ENCODE results near the gene CTIF.
"Not testable (repeated sequence)": the region's sequence is repeated elsewhere in the genome, so short reads cannot be mapped to it uniquely, and the experiment has no call there.

CTIF gene

DNA sequence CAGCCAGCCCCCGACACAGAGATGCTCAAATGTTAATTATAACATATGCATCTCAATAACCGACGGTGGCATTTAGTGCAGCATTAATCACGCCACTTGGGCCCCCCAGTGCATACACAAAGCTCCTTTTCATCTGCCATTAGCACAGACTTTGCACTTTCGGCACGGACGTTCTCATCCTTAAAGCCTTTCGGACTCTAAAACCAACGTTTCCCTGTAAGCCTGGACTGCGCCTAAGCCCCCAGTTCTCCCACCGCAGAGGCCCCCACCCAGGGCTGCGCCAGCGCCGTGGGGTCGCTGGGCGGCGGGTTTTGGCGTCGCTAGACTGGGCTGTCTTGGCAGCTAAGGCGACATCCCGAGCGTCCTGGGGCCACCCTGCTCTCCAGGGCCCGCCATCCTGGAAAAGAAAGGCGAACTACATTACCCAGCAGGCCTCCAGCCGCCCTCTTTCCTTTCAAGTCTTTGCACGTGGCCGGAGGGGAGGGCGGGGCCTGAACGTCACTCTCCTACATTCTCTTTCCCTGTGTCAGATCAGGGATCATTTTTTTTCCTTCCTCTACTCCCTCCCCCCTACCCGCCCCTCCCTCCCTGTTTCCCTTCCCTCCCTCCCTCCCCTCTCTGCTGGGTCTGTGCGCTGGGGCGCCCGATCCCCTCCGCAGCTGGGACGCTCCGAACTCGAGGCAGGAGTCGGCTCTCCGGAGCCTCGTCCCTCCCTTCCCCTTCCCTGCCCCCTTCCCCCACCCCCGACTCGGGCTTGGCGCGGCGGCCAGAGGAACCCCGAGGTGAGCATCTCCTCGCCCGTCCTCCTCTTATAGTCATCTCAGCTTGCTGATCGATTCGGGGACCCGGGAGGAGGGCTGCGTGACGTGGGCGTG is at the start of gene CTIF:
TSS of gene CTIF (plus strand) at position 501 of the 875 bp plus-strand sequence. CDS start 80,535 bp downstream, outside the sequence.
- in situ Hi-C loops (cut with MboI; ENCODE audit: low sequenced_read_pairs) = no loop called here

DNA sequence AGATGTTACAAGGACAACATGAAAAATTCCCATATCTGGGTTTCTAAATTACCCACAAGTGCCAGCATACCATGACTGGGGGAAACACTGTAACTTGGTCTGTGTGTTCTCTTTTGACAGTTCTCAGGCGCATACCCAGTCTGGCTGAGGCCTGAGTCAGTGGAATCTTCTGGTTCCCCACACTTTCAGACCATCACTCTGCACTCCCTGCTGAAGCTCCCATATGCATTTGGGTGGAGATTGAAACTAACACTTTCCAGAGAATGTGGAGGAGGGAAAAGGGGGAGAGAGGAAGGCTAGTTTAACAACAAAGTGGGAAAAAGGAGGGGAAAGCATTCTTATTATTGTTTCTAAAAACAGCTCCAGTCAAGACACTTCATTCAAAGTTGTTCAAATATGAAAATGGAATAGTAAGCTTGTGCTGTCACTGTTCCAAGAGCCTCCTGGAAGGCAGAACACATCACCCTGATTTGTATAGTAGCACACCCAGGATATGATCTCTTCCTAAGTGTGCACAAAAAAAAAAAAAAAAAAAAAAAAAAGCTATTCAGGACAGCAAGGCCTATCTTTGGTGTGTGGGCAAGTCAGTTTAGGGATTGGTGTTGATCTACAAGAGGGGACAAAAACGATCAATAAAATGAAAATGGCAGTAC is 48.1 kb upstream of the CTIF start:
- in situ Hi-C loops (cut with MboI; ENCODE audit: low sequenced_read_pairs) = no loop called here

DNA sequence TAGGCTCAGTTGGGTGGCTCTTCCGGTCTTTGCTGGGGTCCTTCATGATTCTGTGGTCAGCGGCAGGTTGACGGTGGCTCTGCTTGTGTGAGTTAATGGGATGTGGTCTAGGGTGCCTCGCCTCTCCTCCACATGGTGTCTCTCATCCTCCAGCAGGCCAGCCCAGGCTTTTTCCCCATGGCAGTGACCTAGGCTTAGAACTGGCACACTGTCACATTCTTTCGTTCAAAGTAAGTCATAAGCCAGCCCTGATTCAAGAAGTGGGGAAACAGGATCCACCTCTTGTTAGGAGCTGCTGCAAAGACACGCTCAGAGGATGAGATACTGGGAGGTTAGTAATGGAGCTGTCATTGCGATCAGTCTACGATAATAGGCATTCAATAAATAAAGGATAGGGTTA is 46.0 kb upstream of the CTIF start:
- in situ Hi-C loops (cut with MboI; ENCODE audit: low sequenced_read_pairs) = no loop called here

DNA sequence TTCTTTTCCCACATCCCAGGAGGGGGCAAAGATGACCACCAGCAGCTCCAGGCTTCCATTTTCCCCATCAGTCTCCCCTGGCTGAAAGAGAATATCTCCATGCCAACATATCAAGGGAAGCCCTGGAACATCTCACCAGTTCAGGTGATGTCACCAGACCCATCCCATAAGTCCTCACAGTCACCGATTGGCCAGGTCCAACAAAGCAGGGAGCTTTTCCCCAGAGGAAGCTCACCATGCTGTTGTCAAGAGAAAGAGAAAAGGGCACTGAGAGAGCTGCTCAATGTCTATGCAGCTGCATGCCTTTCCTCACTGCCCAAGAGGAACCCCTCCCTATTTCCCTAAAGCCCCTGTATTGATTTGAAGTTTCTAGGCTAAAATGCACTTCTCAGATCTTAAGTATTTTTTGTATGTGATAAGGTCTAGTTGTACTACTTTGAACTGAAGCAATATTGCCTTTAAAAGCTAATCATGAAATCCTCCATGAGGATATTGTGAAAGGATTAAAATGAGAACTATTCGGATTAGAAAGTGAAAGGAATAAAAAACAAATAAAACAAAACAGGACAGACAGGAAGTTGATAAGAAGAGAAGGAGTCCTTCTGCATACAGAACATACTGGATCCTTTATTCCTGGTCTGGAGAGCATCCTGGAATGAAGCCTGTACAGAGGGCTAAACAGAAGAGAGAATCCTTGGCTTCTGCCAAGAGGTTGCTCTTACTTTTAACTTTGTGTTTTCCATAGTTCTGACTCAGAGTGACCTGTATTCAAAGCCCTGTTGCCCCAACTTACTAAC is 45.2 kb upstream of the CTIF start:
- in situ Hi-C loops (cut with MboI; ENCODE audit: low sequenced_read_pairs) = no loop called here

DNA sequence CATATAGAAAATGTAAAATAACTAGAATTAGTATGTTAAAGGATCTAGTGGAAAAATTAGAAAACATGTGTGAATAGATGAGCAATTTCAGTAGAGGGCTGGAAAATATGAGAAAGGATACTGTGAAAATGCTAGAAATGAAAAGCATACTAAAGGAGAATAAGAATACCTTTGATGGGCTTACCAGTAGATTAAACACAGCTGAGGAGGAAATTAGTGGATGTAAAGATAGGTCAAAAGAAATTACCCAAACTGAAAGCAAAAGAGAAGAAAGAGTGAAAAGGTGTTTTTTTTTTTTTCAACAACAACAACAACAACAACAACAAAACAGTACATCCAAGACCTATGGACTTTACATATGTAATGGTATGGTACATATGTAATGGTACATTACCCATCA is 41.0 kb upstream of the CTIF start:
- in situ Hi-C loops (cut with MboI; ENCODE audit: low sequenced_read_pairs) = no loop called here

DNA sequence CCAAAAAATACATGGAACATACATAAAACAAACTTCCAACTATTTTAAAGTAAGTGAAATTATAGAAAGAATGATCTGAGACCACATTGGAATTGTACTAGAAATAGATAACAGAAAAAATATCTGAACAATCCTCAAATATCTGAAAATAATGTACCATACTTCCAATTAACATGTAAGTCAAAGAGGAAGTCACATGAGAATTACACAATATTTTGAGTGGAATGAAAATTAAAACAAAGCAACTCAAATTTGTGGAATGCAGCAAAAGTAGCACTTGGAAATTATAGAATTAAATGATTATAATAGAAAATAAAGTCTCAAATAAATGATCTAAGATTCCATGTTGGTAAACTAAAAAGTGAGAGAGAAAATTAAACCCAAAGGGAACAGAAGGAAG is 38.3 kb upstream of the CTIF start:
- in situ Hi-C loops (cut with MboI; ENCODE audit: low sequenced_read_pairs) = no loop called here

DNA sequence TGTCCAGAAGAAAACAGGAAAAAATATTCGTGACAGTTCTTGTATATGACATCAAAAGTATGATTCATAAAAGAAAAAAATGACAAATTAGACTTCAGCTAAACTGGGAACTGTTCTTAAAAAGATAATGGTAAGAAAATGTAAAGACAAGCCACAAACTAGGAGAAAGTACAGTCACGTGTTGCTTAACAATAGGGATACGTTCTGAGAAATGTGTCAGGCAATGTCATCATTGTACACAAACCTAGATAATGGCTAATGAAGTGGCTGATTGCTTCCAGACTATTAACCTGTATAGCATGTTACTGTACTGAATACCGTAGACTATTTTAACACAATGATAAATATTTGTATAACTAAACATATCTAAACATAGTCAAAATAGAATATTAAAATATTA is 35.9 kb upstream of the CTIF start:
- in situ Hi-C loops (cut with MboI; ENCODE audit: low sequenced_read_pairs) = no loop called here

DNA sequence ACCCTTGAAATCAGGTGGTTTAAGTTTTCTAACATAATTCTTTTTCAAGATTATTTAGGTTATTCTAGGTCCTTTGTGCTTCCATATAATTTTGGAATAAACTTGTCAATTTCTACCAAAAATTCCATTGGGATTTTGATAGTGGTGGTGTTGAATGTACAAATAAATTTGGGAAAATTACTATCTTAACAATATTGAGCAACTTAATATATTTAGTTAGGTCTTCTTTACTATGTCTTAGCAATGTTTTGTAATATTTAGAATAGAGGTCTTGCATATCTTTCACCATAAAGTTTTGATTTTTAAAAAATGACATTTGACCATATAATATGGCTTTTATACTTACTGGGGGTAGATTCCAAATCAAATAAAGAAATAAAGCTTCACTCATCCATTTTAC is 34.0 kb upstream of the CTIF start:
- in situ Hi-C loops (cut with MboI; ENCODE audit: low sequenced_read_pairs) = no loop called here

DNA sequence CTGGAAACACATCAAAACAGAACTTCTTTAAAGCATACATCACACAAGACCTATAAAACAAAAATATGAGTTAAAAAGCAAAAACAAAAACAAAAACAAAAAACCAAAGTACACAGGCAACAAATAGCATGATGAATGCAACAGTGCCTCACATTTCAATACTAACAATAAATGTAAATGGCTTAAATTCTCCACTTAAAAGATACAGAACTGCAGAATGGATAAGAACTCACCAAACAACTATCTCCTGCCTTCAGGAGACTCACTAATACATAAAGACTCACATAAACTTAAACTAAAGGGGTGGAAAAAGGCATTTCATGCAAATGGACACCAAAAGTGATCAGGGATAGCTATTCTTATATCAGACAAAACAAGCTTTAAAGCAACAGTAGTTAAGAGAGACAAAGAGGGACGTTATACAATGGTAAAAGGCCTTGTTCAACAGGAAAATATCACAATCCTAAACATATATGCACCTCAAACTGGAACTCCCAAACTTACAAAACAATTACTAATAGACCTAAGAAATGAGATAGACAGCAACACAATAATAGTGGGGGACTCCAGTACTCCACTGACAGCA is 31.8 kb upstream of the CTIF start:
- in situ Hi-C loops (cut with MboI; ENCODE audit: low sequenced_read_pairs) = not testable (repeated sequence)

DNA sequence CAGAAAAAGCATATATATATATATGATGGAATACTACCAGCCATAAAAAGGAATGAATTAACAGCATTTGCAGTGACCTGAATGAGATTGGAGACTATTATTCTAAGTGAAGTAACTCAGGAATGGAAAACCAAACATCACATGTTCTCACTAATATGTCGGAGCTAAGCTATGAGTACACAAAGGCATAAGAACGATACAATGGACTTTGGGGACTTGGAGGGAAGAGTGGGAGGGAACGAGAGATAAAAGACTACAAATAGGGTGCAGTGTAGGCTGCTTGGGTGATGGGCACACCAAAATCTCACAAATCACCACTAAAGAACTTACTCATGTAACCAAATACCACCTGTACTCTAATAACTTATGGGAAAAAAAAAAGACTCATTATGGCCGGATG is 26.3 kb upstream of the CTIF start:
- in situ Hi-C loops (cut with MboI; ENCODE audit: low sequenced_read_pairs) = not testable (repeated sequence)

DNA sequence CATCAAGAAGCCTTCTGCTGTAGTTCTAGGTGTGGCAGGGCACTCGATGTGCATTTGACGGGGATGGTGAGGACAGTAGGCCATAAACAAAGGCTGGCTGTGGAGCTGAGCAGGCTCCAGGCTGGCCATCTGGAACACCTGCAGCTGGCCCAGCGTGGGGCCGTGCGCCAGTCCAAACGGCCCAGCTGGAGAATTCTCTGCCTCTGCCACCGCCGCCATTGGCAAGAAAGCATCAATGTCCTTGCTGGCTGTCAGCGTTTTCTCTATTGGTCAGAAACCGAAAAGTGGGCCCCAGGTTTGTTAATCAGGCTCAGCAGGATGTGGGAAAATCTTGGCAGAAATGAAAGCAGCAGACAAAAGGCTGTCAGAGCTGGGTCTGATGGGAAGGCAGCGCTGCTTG is 24.0 kb upstream of the CTIF start:
- in situ Hi-C loops (cut with MboI; ENCODE audit: low sequenced_read_pairs) = no loop called here

DNA sequence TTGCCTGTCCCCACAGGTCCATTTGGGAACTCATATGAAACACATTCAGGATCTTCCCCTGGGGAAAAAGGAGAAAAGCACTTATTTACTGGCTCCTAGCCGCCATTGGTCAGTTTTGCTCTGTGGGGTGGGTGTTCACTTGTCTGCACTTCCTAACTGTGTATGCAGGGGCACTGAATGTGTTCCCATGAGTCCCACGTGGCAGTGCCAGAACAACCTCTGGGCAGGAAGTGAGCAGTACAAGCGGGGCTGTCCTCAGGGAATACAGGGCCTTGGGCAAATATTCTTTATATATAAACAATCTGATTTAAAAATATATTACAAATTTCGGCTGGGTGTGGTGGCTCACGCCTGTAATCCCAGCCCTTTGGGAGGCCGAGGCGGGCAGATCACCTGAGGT is 21.8 kb upstream of the CTIF start:
- in situ Hi-C loops (cut with MboI; ENCODE audit: low sequenced_read_pairs) = no loop called here

DNA sequence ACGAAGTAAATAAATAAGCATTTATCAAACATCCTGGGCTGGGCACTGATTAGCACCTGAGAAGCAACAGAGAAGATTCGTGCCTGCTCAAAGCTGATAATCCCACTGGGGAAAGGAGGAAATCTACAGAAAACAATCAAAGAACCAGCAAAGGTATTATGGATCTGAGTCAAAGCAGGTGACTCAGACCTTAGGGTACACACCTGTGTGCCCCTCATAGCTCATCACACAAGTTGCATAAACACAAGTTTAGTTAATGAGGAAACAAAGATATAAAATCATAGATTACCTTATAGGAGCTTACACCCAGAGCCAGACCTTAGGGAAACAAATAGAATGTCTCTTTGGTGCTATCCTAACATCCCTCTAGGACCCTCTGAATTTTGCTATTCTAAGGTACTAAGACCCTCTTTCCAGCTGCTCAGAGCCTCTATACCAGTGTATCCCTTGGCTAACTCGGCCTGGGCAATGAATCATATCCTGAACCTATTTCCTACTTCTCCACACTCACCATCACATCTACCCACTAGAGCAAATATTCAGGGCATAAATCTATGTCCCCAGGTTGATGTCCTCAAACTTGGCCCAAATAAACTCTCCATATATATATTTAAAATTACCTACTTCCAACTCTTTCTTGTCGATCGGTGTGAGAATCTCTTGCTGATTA is 19.3 kb upstream of the CTIF start:
- in situ Hi-C loops (cut with MboI; ENCODE audit: low sequenced_read_pairs) = no loop called here

DNA sequence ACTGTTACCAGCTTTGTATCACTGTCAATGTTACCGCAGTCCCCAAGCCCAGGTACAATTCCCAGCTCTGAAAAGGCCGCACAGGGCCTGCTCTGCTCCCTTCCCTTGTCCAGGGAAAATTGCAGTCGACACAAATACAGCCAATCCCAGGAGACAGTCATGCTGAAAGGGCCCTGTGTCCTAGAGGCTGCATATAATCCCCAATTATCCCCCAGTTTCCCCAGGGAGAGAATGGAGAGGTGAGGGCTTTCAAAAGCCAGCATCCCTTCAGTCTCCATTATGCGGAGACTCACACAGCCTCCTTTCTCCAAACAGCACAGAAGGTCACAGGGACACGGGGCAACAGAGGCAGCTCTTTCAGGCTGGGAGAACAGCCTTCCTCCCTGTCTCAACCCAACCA is 17.1 kb upstream of the CTIF start:
- in situ Hi-C loops (cut with MboI; ENCODE audit: low sequenced_read_pairs) = no loop called here

DNA sequence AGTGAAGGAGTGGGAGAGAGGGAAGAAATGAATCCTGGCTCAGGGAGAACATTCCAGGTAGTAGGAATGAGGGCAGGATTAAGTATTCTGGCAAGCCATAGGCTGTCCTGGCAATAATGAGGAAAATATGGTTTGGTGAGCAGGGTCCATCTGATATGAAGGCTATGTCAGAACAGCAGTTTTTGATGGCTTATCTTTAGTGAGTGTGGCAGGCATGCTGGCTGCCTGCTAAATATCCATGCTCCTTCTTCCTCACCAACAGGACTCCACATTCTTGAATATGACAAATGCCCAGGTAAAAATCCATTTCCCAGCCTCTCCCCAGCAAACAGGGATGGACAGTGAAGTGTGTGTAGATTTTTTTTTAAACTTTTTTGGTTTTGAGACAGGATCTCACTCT is 13.2 kb upstream of the CTIF start:
- in situ Hi-C loops (cut with MboI; ENCODE audit: low sequenced_read_pairs) = no loop called here

DNA sequence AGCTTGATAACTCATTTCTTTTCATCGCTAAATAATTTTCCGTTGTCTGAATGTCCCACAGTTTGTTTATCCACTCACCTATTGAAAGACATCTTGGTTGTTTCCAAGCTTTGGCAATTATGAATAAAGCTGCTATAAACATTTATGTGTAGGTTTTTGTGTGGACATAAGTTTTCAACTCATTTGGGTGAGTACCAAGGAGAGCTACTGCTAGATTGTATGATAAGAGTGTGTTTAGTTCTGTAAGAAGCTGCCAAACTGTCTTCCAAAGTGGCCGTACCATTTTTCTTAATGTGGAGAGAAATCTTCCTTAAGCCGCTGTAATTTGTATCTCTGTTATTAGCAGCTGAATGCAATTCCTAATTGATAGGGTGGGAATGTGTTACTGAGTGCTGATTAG is 11.4 kb upstream of the CTIF start:
- in situ Hi-C loops (cut with MboI; ENCODE audit: low sequenced_read_pairs) = no loop called here

DNA sequence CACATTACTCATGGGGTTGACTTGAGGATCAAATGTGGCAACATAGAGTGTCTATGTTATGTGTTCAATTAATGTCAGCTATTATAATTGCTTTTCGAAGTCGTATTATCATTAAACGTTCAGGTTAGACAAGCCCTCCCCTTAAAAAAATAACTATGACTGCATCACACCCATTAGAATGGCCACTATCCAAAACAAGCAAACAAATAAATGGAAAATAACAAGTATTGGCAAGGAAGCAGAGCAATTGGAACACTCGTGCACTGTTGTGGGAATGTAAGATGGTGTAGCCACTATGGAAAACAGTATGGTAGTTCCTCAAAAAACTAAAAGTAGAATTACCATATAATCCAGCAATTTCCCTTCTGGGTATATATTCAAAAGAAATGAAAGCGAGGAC is 10.0 kb upstream of the CTIF start:
- in situ Hi-C loops (cut with MboI; ENCODE audit: low sequenced_read_pairs) = no loop called here

DNA sequence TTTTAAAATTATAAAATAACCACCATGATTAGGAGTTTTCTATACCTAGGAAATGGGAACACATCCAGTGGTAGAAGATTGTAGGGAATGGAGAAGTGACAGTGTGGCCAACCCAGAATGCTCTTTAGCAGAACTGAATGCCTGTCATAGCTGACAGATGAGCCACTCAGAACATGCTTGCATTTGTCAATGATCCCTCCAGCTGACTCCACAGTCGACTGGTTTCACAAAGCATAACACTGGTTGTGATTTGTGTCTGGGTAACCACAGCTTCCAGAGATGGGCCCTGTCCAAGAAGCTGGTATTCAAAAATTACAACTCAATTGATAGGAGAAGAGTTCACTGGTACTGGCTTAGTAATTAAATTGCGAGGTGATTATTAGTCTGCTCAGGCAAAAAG is 9.0 kb upstream of the CTIF start:
- in situ Hi-C loops (cut with MboI; ENCODE audit: low sequenced_read_pairs) = no loop called here

DNA sequence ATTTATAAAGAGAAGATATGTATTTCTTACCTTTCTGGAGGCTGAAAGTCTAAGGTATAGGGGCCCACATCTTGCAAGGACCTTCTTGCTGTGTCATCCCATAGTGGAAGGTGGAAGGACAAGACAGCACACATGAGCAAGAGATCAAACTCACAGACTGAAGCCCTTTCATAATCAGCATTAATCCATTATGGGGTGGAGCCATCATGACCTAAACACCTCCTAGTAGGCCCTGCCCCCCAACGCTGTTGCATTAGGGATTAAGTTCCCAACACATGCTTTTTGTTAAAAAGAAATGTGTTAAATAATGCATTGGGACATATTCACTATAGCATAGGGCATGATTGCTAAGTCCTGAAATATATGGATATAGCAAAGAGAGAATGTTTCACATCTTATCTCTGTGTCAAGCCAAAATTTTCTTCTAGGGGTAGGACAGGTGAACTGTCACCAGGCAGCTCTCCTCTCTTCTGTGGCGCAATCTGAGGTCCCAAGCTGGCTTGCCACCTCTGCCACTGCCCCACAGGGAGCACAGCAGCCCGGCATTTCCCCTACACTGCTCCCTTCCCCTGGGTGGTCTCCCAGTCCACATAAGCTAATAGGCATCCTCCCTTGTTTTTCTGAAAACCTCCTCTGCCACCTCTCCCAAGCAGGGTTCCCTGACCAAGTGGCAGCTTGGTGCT is 8.3 kb upstream of the CTIF start:
- in situ Hi-C loops (cut with MboI; ENCODE audit: low sequenced_read_pairs) = no loop called here

DNA sequence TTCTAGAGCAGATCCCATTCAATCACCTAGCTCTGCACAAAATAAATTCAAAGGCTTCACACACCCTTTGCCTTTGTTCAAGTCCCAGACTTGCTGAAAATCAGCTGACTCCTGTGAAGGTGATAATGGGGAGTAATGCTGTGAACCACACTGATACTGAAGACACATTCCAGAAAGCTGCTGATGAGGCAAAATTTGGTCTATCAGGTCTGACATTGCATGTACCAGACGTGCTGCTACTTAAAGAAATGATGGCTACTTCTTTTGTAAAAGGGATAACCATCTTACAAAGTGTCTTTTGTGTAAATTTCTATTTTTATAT is 7.8 kb upstream of the CTIF start:
- in situ Hi-C loops (cut with MboI; ENCODE audit: low sequenced_read_pairs) = no loop called here
